NT2/D1 (cell line): Measurements from ENCODE around the gene WNT8B.

Experiments used
- SUZ12 ChIP-seq: IDR thresholded peaks from 2 replicates; pipeline ENCODE4 v1.6.1; 2011; ENCODE audit not compliant: insufficient read length, insufficient read depth; ENCODE audit errors: extremely low read depth
- YY1 ChIP-seq: IDR thresholded peaks from 2 replicates; pipeline ENCODE4 v1.6.1; 2011; ENCODE audit not compliant: insufficient read length, insufficient read depth
- ZNF274 ChIP-seq: IDR thresholded peaks from 2 replicates; pipeline ENCODE4 v1.6.1; 2011; ENCODE audit warnings: mild to moderate bottlenecking, low read depth, low read length

GRCh38 chr10:100470367-100470766 lies 7.6 kb downstream of the WNT8B start:
- TF ChIP-seq YY1 (no peak), ZNF274 (no peak), SUZ12 (no peak)
